NCI-H1417 treated with DMSO at 0.1 percent for 48 hours (cell line): ENCODE measurements around the gene DNAH11.
"Not testable (repeated sequence)": the region's sequence is repeated elsewhere in the genome, so short reads cannot be mapped to it uniquely, and the experiment has no call there.

Experiments used
- DNase-seq: peaks from one replicate; lab custom pipeline; 2025; lab: John Stamatoyannopoulos, UW

Gene DNAH11

DNA sequence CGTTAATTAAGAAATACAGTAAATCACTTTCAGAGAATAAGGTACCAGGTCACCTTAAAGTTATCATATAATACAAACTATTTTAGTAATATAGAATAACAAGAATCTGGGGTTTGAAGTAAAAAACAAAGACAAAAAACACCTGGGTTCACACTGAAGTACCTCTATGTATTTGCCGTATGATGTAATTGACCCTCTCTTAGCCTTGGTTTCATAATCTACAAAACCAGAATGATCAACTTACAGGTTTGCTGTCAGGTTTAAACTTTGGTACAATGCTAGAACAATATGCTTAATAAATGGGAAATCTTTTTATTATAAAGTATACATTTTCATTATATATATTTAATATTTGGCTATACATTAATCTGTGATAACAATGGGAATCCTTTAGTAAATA, 344.5 kb downstream of the DNAH11 start:
- no peak for DNase-seq

DNA sequence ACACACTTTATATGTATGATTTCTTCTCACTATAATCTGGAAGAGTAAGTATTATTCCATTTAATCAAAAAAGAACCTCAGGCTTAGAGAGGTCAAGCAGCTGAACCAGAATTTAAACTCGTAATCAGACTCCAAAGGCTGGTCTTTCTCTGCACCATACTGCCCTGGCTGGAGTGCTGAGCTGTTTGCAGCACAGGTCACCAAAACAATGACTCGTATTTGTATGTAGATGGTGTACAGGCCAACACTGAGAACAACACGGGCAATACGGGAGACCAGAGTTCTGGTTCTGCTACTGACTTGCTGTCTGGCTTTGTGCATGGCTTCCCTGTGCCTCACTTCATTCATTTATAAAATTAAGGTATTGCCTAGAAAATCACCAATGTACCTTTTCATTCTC, 344.9 kb downstream of the DNAH11 start:
- DNase-seq = no peak

DNA sequence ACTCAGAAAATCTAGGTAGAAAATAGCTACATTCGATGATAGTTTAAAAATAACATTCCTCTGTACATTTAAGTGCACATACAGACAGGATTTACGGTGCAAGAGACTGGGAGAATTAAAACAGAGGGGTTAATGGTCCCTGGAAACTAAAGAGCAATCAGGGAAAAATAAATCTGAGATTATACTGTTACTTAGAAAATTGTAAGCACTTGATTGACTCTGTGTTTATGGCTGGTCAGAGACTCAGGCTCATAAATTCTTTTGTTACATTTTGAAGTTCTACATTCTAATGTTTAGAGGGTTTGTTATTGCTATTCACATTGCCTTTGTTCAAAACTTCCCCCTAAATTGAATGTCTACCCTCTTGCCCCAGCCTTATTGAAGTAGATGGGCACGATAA, 348.5 kb downstream of the DNAH11 start:
- no peak for DNase-seq

DNA sequence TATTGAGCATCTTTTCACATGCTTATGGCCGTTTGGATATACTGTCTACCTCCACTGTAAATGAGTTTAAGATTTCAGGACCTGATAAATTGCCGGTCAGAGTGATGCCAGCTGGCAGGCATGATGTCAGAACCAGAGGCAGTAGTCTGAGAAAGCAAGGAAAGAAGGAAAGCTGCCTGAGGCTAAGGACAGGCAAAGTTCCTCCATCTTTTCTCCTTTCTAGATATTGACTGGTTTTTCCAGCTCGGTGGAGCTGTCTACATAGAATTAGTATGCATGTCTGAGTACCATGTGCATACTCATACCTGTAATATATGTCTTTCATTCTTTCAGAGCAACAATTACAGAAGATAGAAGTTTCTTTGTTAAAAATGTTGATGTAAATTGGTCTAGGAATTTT, 350.6 kb downstream of the DNAH11 start:
- DNase-seq = no peak

DNA sequence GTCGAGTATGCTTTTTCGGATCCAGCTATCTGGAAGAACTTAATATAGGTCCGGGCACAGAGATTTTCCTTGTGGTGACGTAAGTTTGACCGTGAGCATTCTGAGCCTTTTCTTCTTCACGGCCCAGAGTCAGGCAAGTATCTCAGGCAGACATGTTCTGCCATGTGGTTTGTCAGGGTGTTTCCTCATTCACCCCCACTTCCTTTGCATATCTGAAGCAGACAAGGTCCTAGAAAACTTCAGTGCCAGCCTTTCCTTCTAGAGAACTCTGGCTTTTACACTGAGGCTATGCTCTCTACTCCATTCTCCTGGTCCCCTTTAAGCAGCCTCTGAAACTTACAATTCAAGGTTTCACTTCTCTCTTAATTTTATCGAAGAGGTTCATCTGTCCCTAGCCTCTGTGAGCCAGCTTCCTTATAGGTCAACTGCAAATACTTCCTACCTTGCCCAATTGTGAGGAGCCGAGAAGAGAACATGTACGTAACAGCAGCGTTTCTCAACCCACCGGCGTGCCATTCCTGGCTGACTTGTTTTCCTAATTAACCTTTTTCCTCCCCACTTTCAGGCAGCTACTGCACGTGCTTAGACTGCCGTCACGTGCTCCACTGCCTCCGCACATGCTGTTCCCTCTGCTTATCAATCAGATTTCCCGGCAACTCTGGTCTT, 355.6 kb downstream of the DNAH11 start:
- no peak for DNase-seq

DNA sequence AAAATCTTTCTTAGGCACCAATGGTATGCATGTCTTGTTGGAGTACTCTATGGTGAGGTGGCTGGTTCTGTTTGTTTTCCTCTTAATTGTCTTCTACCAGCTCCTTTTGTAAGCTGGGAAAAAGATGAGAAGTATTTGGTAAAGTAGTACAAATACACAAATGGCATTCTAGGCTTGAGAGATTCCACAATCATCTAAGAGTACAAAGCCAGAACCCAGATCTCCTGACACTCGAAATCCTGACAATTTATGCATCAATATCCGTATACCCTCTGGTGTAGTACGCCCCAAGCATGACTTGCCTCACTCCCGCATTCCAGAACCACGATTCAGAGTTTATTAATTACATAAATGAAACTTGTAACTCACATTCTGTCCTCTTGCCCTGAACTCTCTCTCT, 359.4 kb downstream of the DNAH11 start:
- no peak for DNase-seq

DNA sequence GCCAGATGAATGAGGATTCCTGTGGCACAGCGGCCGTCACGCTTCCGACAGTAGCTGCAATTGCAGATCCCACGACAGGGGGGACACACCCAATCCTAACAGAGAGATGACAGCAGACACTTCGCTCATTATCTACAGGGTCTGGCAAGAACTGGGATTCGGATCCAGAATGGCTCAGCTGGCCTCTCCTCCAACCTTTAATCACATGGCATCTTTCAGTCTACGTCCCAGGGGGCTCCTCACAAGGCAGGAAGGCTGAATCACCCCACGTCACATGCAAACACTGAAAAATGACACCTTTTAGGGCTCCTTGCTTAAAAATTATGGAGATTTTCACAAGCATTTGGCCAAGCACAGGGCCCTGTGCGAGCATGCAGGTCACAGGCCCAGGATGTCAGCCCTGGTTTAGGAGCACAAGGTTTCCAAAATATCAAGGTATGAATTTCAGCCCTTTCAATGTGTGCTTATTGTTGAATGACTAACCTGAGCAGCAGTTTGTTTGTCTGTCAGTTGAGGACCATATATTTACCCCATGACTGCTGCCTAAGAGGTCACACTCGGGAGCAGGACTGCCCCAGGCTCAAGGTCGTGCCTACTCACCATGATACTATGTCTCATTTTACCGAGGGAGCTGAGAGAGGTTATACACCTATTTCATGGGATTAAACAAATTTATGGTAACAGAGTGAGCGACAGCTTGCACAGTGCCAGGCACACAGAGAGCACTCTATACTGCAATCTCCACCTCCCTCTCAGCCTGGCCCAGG, 360.4 kb downstream of the DNAH11 start:
- DNase-seq = no peak

DNA sequence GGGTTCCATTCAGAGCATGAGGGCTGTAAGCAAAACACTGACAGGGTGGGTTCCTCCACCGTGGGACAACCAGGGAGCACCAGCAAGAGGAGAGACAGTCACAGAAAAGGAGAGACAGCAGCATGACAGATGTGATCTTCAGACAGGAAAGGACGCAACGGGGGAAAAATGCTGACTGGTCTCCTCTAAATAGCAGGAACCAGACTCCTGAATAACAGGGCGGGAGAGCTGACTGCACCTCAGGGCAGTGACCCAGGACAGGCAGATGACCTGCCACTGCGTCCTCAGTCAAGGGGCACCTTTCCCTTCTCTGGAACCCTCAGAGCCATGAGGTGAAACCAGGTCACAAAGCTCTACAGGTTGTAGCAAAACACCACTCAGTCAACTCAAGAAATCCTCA, 365.9 kb downstream of the DNAH11 start:
- no peak for DNase-seq

DNA sequence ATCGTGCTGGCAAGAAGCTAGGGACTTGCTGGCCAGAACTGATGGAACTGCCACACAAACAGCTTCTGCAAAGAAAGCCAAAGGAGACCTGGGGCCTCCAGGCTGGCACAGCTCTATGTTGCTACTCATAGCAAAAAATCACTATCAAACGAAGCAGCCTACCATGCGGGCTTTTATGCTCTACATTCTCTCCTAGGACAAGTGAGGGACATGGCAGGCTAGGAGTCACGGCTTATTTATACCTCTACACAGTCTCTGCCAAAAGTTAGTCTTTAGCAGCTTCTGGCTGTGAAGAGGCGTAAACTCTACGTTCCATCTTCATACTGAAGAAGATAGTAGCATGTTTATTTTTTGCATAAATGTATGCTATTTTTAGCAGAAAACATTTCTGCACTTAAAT, 367.4 kb downstream of the DNAH11 start:
- DNase-seq = no peak

DNA sequence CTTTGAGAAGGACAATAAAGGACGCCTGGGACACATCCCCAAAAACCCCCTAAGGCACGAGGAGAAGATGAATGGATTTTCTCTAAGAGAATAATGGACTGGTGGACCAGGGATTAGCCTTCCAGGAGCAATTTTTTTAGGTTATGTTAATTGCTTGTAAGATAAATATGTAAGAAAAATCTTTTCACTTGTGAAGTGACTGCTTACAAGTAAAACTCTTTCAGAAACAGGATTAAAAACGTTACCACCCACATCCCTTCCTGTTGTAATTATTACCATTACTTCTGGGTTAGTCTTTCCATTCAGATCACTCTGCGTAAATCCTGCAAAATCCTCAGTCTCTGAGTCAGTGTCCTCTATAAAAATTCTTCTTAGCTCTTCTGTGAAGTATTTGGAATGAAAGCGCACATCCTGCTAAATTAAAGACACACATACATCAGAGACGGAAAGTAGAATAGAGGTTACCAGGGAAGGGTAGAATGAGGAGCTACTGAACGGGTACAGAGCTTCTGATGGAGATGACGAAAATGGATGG, 368.6 kb downstream of the DNAH11 start:
- DNase-seq = no peak

DNA sequence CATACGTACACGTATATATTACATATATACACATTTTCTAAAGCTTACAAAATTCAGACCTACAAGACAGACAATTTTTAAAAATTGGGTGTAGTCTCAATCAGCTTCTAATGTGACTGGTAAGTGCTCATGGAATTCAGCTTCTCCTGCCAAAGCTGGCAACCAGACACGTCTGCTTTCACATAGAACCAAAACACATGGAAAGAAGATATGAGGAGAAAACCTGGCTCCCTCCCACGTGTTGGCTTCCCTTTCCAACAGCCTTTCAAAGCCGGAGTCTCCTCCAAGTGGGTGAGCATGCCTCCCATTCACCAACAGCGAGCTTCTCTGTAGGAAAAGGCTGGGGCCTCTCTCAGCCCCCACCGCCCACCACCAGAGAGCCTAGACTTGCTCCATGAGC, 369.5 kb downstream of the DNAH11 start:
- no peak for DNase-seq

DNA sequence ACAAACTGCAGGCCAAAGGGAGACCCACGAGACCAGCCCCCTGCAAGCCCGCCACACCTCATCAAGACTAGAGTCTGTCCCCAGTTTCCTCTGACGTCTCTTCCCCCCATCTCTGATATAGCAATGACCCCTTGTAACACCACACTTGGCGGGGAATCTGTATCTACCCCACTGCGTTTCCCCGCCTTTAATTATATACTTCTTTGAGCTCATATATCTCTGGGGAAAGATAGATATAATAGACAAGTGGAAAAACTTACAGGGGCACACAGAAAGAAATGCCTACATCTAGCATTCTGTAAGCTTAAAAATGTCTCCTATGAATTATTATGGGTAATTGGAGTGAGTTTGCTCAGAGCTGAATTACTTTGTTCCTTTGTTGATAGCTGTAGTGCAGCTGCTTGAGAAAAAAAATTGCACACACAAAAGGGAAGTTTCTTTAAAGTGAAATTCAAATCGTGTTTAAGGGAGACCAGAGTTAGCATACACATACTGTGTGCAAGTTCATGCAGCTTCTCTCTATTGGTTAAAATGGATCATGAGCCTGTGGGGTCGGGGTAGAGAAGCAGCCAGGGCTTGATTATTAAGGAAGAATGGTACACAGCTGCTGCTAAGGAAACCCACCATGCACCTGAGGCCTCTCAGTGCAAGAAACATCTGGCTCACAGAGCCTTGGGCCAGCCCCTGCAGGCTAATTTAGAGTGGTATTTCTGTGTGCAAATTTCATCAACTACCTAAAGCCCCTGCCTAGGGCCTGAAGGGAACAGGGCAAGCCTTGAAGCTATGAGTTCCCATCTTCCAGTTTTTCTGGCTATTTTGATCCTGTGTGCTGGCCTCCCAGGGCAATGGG, 370.3 kb downstream of the DNAH11 start:
- DNase-seq = no peak

DNA sequence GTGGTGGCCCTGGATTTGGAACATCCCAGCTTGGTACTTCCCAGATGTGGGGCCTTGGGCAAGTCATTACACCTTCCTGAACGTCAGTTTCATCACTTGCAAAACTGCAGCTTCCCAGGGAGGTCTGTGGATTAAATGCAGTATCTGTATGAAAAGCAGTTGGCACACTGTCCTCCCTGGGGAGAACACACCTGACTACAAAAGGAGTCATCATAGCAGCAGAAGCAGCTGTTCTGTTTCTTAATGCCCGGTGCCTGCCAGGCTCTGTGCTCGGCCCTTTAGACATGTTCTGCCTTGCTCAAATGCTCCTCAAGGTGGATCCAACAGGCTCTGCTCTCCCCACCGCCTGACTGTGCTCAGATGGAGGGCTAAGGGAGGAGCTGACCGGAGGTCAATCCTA, 371.8 kb downstream of the DNAH11 start:
- no peak for DNase-seq

DNA sequence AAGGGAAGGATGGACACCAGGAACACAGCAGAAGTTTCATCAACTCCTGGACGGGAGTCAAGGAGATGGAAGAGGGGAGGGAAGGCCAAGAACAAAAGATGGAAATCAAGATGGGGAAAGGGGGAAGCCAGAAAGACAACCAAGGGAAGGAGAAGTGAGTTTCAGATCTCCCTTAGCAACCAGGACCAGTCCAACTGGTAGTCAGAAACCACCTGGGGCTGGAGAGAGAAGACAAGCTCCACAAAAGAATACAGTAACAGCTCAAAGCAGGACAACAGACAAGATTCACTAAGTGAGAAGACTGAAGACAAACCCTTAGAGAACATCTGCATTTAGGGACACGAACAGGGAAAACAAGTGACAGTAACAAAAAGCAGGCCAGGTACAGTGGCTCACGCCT, 372.3 kb downstream of the DNAH11 start:
- DNase-seq = no peak

DNA sequence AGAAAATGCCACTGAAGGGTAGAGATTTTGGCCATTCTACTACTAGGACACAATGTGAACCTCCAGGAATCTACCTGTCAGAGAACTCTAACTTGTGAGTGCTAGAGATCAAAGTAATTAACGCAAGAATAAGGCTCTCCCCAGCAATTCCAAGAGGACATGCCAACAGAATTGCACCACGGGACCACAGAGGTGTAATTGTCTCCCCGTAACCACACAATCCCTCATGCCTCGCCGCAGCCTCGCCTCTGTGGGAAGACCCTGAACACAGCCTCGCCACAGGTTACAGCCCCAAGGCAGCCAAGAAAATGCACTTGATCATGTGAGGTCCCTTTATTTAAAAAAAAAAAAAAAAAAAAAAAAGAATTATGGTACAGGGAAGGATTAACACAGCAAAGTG, 373.3 kb downstream of the DNAH11 start:
- DNase-seq = no peak

DNA sequence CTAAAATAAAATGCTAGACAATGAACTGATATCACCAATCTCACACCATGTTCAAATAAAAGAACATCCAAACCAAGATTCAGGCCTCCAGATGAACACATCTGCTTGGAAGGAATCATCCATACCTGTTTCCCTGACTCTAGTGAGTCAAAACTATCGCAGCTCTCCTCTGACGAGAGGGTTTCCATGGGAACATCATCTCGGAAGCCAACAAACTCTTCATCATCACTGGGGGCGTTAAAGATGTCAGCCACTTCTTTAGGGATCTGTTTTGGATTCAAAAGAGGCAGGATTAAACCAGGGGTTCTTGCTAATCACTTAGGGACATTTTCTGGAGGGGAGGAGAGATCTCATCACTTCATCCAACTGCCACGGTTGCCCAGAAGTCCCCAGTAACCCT, 373.8 kb downstream of the DNAH11 start:
- DNase-seq = no peak

DNA sequence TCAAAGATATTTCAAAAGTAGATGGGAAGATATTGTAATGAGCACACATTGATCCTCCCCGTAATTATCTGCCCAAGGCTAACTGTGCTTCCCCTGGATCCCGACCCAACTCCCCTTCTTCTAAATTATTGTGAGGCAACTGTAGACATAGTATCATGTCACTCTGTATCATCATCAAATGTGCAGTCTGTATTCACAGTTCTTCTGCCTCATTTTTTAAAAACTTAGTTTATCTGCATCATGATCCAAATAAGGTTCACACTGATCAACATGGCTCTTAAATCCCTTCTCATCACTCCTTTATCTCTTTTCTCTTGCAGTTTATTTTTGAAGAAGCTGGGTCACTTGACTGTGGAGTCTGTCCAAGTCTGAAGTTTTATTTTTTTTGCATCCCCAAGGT, 375.4 kb downstream of the DNAH11 start:
- no peak for DNase-seq

DNA sequence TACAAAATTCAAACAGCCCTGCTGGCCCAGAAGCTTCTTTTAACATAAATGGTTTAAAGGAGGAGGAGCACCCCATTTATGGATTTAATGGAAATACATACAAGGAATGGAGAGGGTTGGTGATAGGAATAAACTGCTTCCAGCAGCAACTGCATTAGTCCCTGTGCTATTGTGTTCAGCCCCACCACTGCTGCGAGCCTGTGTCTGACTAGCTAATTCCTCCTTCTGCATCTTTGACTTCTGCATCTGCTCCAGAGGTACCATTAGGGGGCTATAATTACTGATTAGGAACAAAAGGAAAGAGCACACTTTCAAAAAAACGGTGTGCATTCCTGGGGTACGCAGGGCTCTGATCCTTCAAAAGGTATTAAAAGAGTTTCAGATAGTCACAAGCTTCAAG, 378.1 kb downstream of the DNAH11 start:
- no peak for DNase-seq

DNA sequence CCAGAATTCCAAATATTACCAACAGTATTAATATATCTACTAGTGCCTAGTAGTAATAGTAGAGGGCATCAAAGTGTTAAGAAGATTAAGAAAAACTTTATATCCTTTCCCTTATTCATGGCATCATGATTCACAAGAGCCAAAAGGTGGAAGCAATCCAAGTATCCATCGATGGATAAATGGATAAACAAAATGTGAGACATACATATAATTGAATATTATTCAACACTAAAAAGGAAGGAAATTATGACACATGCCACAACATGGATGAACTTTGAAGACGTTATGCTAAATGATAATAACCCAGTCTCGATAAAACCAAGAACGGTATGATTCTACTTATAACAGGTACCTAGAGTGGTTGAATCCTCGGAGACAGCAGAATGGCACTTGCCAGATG, 379.8 kb downstream of the DNAH11 start:
- DNase-seq = no peak

DNA sequence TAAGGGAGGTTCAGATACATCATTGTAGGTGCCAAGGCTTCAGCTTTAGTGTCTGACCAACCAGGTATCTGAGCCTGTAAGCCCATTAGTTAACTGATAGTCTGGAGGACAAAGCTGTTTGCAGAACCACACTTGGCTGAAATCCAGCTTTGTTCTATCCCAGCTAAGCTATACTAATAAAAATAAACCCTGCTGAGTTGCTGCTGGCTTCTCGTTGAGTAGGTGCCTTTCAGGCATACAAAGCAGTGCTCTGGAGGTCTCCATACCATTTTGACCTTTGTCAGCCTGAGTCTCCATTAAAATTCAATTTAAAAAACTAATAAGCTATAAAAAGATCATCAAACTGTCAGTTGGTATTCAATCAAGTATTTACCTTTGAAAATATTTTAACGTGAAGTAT, 380.8 kb downstream of the DNAH11 start:
- peak; percentile 96 for DNase-seq

DNA sequence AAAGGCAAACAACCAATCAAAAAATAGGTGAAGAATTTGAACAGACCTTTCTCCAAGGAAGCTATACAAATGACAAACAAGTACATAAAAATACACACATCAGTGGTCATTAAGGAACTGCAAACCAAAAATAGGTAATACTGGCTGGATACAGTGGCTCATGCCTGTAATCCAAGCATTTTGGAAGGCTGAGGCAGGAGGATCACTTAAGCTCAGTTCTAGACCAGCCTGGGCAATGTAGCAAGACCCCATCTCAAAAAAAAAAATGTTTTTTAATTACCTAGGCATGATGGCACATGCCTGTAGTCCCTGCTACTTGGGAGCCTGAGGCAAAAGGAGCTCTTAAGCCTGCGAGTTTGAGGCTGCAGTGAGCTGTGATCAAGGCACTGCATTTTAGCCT, 383.6 kb downstream of the DNAH11 start:
- DNase-seq = no peak

DNA sequence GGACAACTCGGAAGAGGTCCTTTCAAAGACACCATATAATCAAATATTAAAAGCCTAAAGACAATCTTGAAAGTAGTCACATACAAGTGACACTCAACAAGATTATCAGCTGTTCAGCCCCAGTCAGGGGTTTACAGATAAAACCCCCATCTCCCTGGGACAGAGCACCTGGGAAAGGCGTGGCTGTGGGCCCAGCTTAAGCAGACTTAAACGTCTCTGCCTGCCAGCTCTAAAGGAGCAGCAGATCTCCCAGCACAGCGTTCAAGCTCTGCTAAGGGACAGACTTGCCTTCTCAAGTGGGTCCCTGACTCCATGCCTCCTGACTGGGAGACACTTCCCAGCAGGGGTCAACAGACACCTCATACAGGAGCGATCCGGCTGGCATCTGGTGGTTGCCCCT, 384.9 kb downstream of the DNAH11 start:
- DNase-seq = no peak

DNA sequence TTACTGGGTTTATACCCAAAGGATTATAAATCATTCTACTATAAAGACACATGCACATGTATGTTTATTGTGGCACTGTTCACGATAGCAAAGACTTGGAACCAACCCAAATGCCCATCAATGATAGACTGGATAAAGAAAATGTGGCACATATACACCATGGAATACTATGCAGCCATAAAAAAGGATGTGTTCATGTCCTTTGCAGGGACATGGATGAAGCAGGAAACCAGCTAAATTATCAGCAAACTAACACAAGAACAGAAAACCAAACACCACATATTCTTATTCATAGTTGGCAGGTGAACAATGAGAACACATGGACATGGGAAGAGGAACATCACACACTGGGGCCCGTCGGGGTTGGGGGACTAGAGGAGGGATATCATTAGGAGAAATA, 390.5 kb downstream of the DNAH11 start:
- DNase-seq = not testable (repeated sequence)
